A172 (cell line): ENCODE measurements around the gene GNL2. TPM values are rescaled to one million over a fixed set of nuclear protein-coding genes. Genes with fewer than 3 reads are reported as not detected.

Experiments used
- total RNA-seq: library from RNA; depleted of rRNA; stranded (reverse); fragments of >200 nt; shearing (Covaris generic); gene quantifications from 2 replicates; pipeline ENCODE4 v1.2.3, GENCODE V29; 2014; rRNA removed

GNL2 gene
- total RNA-seq, 1 experiment from 2014 or later: 31.7 TPM

Other genes starting within 250 kb of the GNL2 start
- gene ZC3H12A, start 121.4 kb downstream of the GNL2 start, total RNA-seq: 5.8 and 7.1 TPM in 2 replicates
- 68.5 and 83.0 TPM in 2 replicates for gene MEAF6, start 81.2 kb downstream of the GNL2 start, total RNA-seq
- gene SNIP1, start 41.6 kb downstream of the GNL2 start, total RNA-seq: 5.1 and 5.3 TPM in 2 replicates
- not detected in 2 replicates for gene DNALI1, start 39.0 kb downstream of the GNL2 start, total RNA-seq
- 0.22 TPM in 1 of 2 replicates, not detected in the other for gene RSPO1, start 39.0 kb upstream of the GNL2 start, total RNA-seq
- 16.0 and 22.5 TPM in 2 replicates for gene CDCA8, start 96.6 kb upstream of the GNL2 start, total RNA-seq
- gene EPHA10, start 169.2 kb upstream of the GNL2 start, total RNA-seq: not detected in 2 replicates
- gene MANEAL, start 197.9 kb upstream of the GNL2 start, total RNA-seq: 13.2 and 13.9 TPM in 2 replicates
- gene C1orf122, start 211.9 kb upstream of the GNL2 start, total RNA-seq: 22.9 and 34.6 TPM in 2 replicates
- gene YRDC, start 212.3 kb upstream of the GNL2 start, total RNA-seq: 30.6 and 39.5 TPM in 2 replicates